Measurements from ENCODE around the gene ZNF629.
"Not testable (repeated sequence)": the region's sequence is repeated elsewhere in the genome, so short reads cannot be mapped to it uniquely, and the experiment has no call there.

GRCh38 chr16:30809675-30810074 lies 22.7 kb upstream of the ZNF629 start:
- not testable (repeated sequence) for TF ChIP-seq SMC3 (IDR thresholded peaks at IDR 0.05; ENCODE audit: low read depth, low read length); CTCF (IDR thresholded peaks at IDR 0.05); RAD21 (IDR thresholded peaks at IDR 0.05; ENCODE audit: low read length); EP300 (IDR thresholded peaks at IDR 0.05; ENCODE audit: borderline replicate concordance in 1 of 2, low read depth in 1 of 2, low read length in 1 of 2); EZH2phosphoT487 (IDR thresholded peaks at IDR 0.05; ENCODE audit: borderline replicate concordance, low read depth); TAF1 (IDR thresholded peaks at IDR 0.05; ENCODE audit: borderline replicate concordance, low read depth, low read length)

Data from SK-N-SH (cell line).